HS-27A (cell line): ENCODE data around the gene UPK1A.

Experiments used
- DNase-seq: peaks from one replicate; pipeline ENCODE4 v3.0.0-alpha.2; 2012; ENCODE audit warnings: low read depth, missing footprints

UPK1A gene

GRCh38 chr19:35666251-35666913 lies at the start of gene UPK1A:
TSS of gene UPK1A (plus strand) at chr19:35666517. CDS start at chr19:35666813, 296 bp downstream.
- DNase-seq, result no peak

GRCh38 chr19:35618857-35619256 lies 47.5 kb upstream of the UPK1A start:
- no peak for DNase-seq

GRCh38 chr19:35619290-35619923 lies 46.9 kb upstream of the UPK1A start:
- DNase-seq, result no peak

- no peak for DNase-seq
These were observed 46.3 kb upstream of the UPK1A start for GRCh38 chr19:35620001-35620400.

DNA sequence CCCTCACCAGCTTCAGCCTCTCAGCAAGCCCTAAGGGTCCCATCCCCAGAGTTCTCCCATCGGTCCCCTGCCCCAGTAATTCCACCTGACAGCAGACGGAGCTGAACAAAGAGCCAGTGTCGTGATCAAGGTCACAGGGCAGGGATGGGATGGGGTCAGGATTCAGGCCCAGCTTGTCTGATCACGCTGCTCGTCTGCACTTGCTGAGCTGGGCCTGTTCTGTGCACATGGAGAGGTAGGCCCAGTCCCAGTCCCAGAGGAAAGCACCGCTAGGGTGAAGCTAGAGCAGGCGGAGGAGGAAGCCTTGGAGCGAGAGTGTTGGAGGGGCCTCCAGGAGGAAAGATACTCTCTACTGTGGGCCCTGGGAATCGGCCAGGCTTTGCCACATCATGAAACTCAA lies 44.6 kb upstream of the UPK1A start:
- no peak for DNase-seq

- DNase-seq, result no peak
These were observed 43.6 kb upstream of the UPK1A start for GRCh38 chr19:35622750-35623149.

- DNase-seq, result no peak
These were observed 42.8 kb upstream of the UPK1A start for GRCh38 chr19:35623327-35624010.

- DNase-seq, result no peak
These were observed 38.1 kb upstream of the UPK1A start for GRCh38 chr19:35628264-35628564.

GRCh38 chr19:35628565-35629331 lies 37.6 kb upstream of the UPK1A start, which contains the start of gene RBM42:
TSS of gene RBM42 (plus strand) at chr19:35629036. CDS start at chr19:35629154, 118 bp downstream.
- peak; percentile 100 for DNase-seq

DNA sequence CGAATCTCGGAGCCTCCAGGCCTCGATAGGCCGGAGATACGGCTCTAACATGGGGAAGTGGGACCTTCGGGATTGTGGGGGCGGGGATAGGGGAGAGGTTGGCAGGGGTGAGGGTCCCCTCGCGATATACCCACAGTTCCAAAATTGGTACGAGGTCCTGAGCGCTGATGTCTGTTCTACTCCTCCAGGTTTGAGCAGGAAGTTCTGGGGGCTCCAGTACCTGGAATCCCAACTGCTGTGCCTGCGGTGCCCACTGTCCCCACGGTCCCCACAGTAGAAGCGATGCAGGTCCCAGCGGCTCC lies 37.0 kb upstream of the UPK1A start:
- no peak for DNase-seq

- no peak for DNase-seq
These were observed 32.4 kb upstream of the UPK1A start for GRCh38 chr19:35633727-35634440.

DNA sequence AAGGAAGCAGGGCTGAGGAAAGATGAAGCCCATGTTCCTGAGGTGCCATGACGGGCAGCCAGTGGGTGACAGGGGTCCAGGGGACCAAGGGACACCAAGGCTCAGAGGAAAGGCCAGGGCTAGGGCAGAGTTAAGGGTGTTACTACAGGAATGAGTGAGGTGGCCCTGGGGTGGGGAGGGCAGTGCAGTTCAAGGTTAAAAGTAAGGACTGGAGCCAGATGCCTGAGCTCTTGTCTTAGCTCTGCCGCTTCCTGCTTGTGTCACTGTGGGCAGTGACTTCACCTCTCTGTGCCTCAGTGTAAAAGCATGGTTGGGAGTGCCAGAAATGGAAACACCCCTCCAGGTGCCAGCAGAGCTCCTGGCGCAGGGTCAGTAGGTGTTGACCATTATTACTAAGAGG lies 29.7 kb upstream of the UPK1A start:
- no peak for DNase-seq

DNA sequence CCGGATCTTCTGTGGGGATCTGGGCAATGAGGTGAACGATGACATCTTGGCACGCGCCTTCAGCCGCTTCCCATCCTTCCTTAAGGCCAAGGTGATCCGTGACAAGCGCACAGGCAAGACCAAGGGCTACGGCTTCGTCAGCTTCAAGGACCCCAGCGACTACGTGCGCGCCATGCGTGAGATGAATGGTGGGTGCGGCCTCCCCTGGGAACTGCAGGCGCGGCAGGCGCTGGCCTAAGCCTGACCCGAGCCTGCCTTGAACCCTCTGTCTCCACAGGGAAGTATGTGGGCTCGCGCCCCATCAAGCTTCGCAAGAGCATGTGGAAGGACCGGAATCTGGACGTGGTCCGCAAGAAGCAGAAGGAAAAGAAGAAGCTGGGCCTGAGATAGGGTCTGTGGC lies 29.2 kb upstream of the UPK1A start:
- no peak for DNase-seq

DNA sequence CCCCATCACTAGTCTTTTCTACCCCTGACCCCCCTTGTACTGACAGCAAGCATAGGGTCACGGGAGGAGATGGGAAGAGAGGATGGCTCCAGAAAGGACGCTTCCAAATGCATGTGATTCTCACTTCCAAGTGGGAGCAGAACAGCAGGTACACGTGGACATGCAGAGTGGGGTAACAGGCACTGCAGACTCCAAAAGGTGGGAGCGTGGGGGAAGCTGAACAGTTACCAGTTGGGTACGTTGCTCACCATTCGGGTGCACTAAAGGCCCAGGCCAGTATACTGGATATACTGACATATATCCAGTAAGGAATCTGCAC lies 27.0 kb upstream of the UPK1A start:
- no peak for DNase-seq

DNA sequence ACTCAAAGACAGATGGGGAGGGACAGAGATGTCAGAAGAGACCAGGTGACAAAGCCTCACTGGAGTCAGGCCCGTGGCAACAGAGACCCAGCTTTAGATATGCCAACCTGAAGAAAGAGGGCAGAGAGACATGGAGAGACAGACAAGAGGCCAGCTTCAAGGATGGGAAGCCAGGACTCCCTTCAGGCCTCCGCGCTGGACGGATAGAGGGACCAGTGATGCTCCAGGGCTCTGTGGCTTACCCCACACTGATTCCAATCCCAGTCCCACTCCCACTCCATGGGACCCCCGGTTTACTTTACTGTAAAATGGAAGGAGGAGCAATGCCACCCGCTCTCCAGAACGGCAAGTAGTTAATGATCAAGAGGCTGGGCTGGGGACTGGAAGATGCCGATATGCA lies 26.5 kb upstream of the UPK1A start:
- DNase-seq, result no peak

GRCh38 chr19:35641515-35642151 lies 24.7 kb upstream of the UPK1A start, which contains the start of gene ETV2:
TSS of gene ETV2 (plus strand) at chr19:35641745. CDS start at chr19:35642461, 716 bp downstream.
- no peak for DNase-seq

GRCh38 chr19:35642312-35642711 lies 24.0 kb upstream of the UPK1A start:
- DNase-seq, result no peak

DNA sequence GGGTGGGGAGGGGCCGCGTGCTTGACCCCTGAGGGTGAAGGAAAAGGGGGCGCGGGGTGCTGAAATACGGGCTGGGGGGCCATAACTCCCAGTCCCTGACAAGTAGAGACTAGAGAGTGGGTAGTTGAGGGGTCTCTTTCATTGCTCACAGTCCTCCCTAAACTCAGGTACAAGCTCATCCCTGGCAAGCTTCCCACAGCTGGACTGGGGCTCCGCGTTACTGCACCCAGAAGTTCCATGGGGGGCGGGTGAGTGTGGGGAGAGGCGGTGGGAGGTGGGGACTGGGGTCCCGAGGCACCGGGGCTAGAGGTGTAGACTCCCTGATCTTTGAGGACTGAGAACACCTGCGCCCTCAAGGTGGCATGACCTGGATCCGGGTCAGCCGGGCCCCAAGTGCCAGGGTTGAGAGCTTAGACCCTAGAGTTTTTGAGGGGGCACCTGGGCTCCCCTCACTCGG lies 23.5 kb upstream of the UPK1A start:
- no peak for DNase-seq

DNA sequence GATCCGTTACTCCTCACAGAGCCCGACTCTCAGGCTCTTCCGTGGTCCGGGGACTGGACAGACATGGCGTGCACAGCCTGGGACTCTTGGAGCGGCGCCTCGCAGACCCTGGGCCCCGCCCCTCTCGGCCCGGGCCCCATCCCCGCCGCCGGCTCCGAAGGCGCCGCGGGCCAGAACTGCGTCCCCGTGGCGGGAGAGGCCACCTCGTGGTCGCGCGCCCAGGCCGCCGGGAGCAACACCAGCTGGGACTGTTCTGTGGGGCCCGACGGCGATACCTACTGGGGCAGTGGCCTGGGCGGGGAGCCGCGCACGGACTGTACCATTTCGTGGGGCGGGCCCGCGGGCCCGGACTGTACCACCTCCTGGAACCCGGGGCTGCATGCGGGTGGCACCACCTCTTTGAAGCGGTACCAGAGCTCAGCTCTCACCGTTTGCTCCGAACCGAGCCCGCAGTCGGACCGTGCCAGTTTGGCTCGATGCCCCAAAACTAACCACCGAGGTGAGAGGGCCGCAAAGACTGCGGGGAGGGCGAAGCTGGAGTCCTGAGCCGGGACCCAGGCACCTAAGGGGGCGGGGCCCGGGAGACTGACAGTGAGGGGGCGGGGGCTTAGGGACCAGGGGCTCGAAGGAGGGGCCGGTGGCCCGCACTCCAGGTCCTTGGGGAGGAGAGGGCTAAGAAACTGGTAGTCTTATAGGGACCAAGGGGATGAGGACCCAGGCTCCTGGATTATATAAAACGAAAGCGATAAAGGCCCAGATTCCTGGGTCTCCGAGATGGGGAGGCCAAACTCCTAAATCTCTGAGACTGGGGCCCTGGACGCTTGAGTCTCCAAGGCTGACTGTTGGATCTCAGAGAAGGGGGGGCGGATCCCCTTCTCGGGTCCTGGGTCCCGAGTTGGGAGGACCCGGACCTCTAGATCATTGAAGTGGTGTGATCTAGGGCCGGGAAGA lies 22.8 kb upstream of the UPK1A start:
- peak; percentile 90 for DNase-seq

DNA sequence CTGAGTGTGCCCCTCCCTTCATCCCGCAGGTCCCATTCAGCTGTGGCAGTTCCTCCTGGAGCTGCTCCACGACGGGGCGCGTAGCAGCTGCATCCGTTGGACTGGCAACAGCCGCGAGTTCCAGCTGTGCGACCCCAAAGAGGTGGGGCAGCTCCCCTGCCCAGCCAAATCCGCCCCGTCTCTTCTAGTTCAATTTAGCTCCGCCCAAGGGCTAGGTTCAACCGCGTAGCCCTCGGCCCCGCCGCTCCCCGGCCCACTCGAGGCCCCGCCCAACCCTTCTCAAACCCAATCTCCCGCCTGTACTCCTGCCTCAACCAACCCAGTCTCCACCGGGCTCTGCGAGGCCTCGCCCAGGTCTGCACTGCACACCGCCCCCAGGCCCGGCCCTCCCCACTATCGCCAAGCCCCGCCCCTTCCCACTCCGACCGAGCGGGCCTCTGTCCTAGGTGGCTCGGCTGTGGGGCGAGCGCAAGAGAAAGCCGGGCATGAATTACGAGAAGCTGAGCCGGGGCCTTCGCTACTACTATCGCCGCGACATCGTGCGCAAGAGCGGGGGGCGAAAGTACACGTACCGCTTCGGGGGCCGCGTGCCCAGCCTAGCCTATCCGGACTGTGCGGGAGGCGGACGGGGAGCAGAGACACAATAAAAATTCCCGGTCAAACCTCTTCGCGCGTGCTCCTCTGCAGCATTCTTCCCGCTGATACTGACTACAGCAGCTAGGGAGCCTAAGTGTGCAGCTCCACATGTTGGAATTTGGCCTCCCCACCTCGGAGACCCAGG lies 21.9 kb upstream of the UPK1A start:
- DNase-seq, result peak; percentile 70
